ENCODE results near the gene CCDC148.

CCDC148 gene

GRCh38 chr2:158456309-158457066 is at the start of gene CCDC148, which contains the start of gene PKP4:
CCDC148 (minus strand) TSS chr2:158456753; CDS start chr2:158456439, 314 bp downstream.
PKP4 (plus strand) TSS chr2:158456952; CDS start chr2:158533185, 76,233 bp downstream.
- no peak for TF ChIP-seq CTCF (IDR thresholded peaks at IDR 0.05; ENCODE audit: control insufficient read depth, insufficient read depth, low read depth, low read length, missing control alignments)
- DNase-seq (ENCODE audit: low read depth): peak; percentile 55
- peak within 1 kb of the TSS; percentile 93 for H3K4me3 ChIP-seq (ENCODE audit: control insufficient read depth, low read depth, low read length)

GRCh38 chr2:158505448-158505934 is 48.9 kb upstream of the CCDC148 start:
- DNase-seq (ENCODE audit: low read depth): no peak
- H3K4me3 ChIP-seq (ENCODE audit: control insufficient read depth, low read depth, low read length): no peak overlapping the region
- no peak for TF ChIP-seq CTCF (IDR thresholded peaks at IDR 0.05; ENCODE audit: control insufficient read depth, insufficient read depth, low read depth, low read length, missing control alignments)

- no peak overlapping the region for H3K4me3 ChIP-seq (ENCODE audit: control insufficient read depth, low read depth, low read length)
- no peak for DNase-seq (ENCODE audit: low read depth)
- no peak for TF ChIP-seq CTCF (IDR thresholded peaks at IDR 0.05; ENCODE audit: control insufficient read depth, insufficient read depth, low read depth, low read length, missing control alignments)
Measured at GRCh38 chr2:158504088-158504487, 47.5 kb upstream of the CCDC148 start.

GRCh38 chr2:158502974-158503373 is 46.4 kb upstream of the CCDC148 start:
- peak; percentile 85 for DNase-seq (ENCODE audit: low read depth)
- no peak overlapping the region for H3K4me3 ChIP-seq (ENCODE audit: control insufficient read depth, low read depth, low read length)
- TF ChIP-seq CTCF (IDR thresholded peaks at IDR 0.05; ENCODE audit: control insufficient read depth, insufficient read depth, low read depth, low read length, missing control alignments): no peak

- no peak for TF ChIP-seq CTCF (IDR thresholded peaks at IDR 0.05; ENCODE audit: control insufficient read depth, insufficient read depth, low read depth, low read length, missing control alignments)
- no peak overlapping the region for H3K4me3 ChIP-seq (ENCODE audit: control insufficient read depth, low read depth, low read length)
- DNase-seq (ENCODE audit: low read depth): no peak
Measured at GRCh38 chr2:158501301-158501700, 44.7 kb upstream of the CCDC148 start.

- no peak overlapping the region for H3K4me3 ChIP-seq (ENCODE audit: control insufficient read depth, low read depth, low read length)
- no peak for TF ChIP-seq CTCF (IDR thresholded peaks at IDR 0.05; ENCODE audit: control insufficient read depth, insufficient read depth, low read depth, low read length, missing control alignments)
- DNase-seq (ENCODE audit: low read depth): no peak
Measured at GRCh38 chr2:158500333-158500732, 43.8 kb upstream of the CCDC148 start.
